Breast epithelium (tissue), 3 donors: ENCODE data around the gene TUBA4A.

Experiments used
- CTCF ChIP-seq, 3 donors: fragments of 450-650 bp; IDR thresholded peaks; one replicate each; pipeline ENCODE4 v1.5.1; 2016 to 2017; ENCODE audit warnings: antibody characterized with exemption in 3 of 3, mild to moderate bottlenecking in 3 of 3, moderate library complexity in 3 of 3
- POLR2AphosphoS5 ChIP-seq, 3 donors: sonication (generic); formaldehyde crosslinking; IDR thresholded peaks; one replicate each; pipeline ENCODE4 v1.6.1; 2017; ENCODE audit warnings: antibody characterized with exemption in 3 of 3

GRCh38 chr2:219243291-219243761, 10.4 kb downstream of the TUBA4A start:
- TF ChIP-seq CTCF (IDR thresholded peaks at IDR 0.05) (no peak), POLR2AphosphoS5 (IDR thresholded peaks at IDR 0.05) (peak in 1 of 3 donors; percentile 46)
